Aorta (tissue), 5 donors: ENCODE data around the gene APP. TPM values are rescaled to one million over a fixed set of nuclear protein-coding genes. Genes with fewer than 3 reads are reported as not detected.
A peak's percentile ranks its signal among the peaks of the same experiment; 100 is the strongest.

Source experiments
- ATAC-seq: fragments of 200-7000 bp; cut with Tn5 transposase; one replicate; pipeline ENCODE4 v1.9.1; 2022; ENCODE audit warnings: moderate library complexity; ENCODE audit not compliant: low FRiP score
- DNase-seq, 2 donors: peaks; one replicate each; pipeline ENCODE4 v3.0.0-alpha.2; 2020
- H3K27ac ChIP-seq, 2 donors: one replicate each; pipeline ENCODE4 v1.5.1; 2013; ENCODE audit warnings: low read length in 2 of 2, mild to moderate bottlenecking in 2 of 2, moderate library complexity in 2 of 2, control low read depth in 1 of 2, inconsistent platforms in 1 of 2, low read depth in 1 of 2
- H3K27me3 ChIP-seq, 2 donors: one replicate each; pipeline ENCODE4 v1.6.1; 2013; ENCODE audit warnings: control low read depth in 1 of 2, low read length in 1 of 2, mild to moderate bottlenecking in 1 of 2, moderate library complexity in 1 of 2; ENCODE audit not compliant: insufficient read depth in 2 of 2, control insufficient read depth in 1 of 2
- H3K36me3 ChIP-seq, 2 donors: one replicate each; pipeline ENCODE4 v1.6.1; 2013; ENCODE audit warnings: control low read depth in 1 of 2, low read length in 1 of 2, mild to moderate bottlenecking in 1 of 2; ENCODE audit not compliant: insufficient read depth in 2 of 2, control insufficient read depth in 1 of 2
- H3K4me1 ChIP-seq, 2 donors: one replicate each; pipeline ENCODE4 v1.6.1; 2013; ENCODE audit warnings: low read length in 2 of 2, control low read depth in 1 of 2, mild to moderate bottlenecking in 1 of 2, moderate library complexity in 1 of 2; ENCODE audit not compliant: insufficient read depth in 2 of 2, control insufficient read depth in 1 of 2
- H3K4me3 ChIP-seq, 2 donors: one replicate each; pipeline ENCODE4 v1.5.1; 2013; ENCODE audit warnings: low read length in 2 of 2, control low read depth in 1 of 2, mild to moderate bottlenecking in 1 of 2
- H3K9me3 ChIP-seq: one replicate; pipeline ENCODE4 v1.6.1; 2013; ENCODE audit warnings: mild to moderate bottlenecking, low read length; ENCODE audit not compliant: control insufficient read depth
- WGBS, 2 donors: extraction: QIAGEN DNeasy Blood & Tissue Kit; methylation state at CpG; one replicate each; pipeline ENCODE4 v1.1.7; 2013; 5-methylcytosine and 5-hydroxymethylcytosine counted together
- intact Hi-C, 2 donors: fragments of 100-400 bp; cut with DNase I; formaldehyde crosslinking; loops; one replicate each; pipeline versions ENCODE4 v1.14.2 to v1.15.0; 2022
- polyA plus RNA-seq, 2 donors: library from polyadenylated mRNA; stranded (reverse); fragments of 200-250 nt; gene quantifications; one replicate each; pipeline ENCODE4 v1.2.3, GENCODE V29; 2013
- total RNA-seq, 2 donors: library from RNA; stranded (reverse); fragmentation: NEBNext Ultra II Directional; extraction: Animal tissue kit (Norgen Biotek cat#: 25700); gene quantifications; one replicate each; pipeline ENCODE4 v1.2.1, GENCODE V29; 2021
- donor health status: healthy with polysubstance abuse.
- donor health status: Bipolar disorder and iron deficiency.
- donor health status: DM: no; HTN: no; CAD: no.
- donor health status: DM: no; HTN: no; CAD: no.
- donor health status: DM: yes; HTN: yes; CAD: no.

APP gene
- total and polyA plus RNA-seq, 4 donors, result 149 to 581 (median 371) TPM

DNA sequence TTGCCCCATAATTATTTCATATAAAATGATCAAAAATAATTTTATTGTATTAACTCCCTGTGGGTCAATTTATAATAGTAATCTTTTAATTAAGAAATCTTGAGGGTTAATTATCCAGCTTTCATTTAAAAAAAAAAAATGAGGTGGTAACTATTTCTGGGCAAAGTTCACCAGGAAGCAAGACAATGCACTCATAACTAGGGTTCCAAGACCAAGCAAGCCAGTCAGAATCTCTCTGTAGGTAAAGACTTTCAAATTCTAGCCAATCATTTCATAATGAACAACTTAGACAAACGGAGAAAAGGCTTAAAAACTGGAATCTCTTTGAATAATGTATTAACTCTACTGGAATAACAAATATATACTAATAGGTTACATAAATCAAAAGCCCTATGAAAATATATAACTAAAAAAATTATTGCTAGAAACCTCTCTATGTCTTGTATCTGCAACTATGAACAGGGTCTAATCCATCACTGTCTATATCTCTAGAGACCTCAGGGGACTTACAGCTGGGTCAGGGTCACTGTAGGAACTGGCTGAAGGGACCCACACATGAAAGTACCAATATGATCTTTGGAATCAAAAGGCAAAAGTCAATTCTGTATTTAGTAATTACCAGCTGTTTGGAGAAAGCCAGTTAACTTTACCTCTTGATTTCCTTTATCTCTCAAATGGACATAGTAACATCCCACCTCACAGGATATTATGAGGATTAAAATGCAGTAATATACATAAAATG is 43.3 kb downstream of the APP start:
- no peaks in the 10 kb centered on the region for H3K36me3 ChIP-seq
- 69 to 83% methylated on average over 1 of the region's 1 CpG for WGBS, 2 donors
- ATAC-seq (no peak), DNase-seq (no peak)
- H3K9me3 ChIP-seq, result no peaks in the 10 kb centered on the region
- no peak overlapping the region for H3K4me3 ChIP-seq
- no peaks in the 10 kb centered on the region for H3K27me3 ChIP-seq
- intact Hi-C loops, result no loop called here
- H3K4me1 ChIP-seq, result peaks cover 4 to 7% of the 10 kb centered on the region in 2 donors
- no peak overlapping the region for H3K27ac ChIP-seq

DNA sequence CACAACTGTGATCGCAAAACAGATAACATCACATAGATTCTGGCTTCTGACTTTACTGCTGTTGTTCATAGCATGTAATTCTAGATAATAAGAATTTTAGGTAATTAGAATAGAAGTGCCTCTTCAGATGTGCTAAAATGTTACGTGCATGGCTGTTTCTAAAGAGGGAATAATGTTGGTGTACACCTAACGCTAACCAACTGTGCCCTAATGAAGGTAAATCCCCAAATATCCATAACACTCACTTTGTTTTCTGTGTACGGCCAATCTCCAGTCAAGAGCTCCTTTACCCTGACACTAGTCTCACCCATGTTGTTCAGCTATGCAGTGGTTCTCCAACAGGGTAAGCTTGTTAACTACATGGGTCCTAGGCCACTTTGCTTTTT is 44.4 kb downstream of the APP start:
- Histone ChIP-seq H3K27ac (no peak overlapping the region), H3K36me3 (no peaks in the 10 kb centered on the region), H3K4me1 (peaks cover 6 to 7% of the 10 kb centered on the region in 2 donors), H3K27me3 (no peaks in the 10 kb centered on the region), H3K4me3 (no peak overlapping the region), H3K9me3 (no peaks in the 10 kb centered on the region)
- 97% methylated on average over 4 of the region's 4 CpGs for WGBS, 2 donors
- intact Hi-C loops, result no loop called here
- DNase-seq (no peak), ATAC-seq (no peak)

GRCh38 chr21:26125433-26126167 is 45.0 kb downstream of the APP start:
- Histone ChIP-seq H3K36me3 (no peaks in the 10 kb centered on the region), H3K4me1 (peaks cover 6 to 7% of the 10 kb centered on the region in 2 donors), H3K27ac (no peak overlapping the region), H3K9me3 (no peaks in the 10 kb centered on the region), H3K4me3 (no peak overlapping the region), H3K27me3 (no peaks in the 10 kb centered on the region)
- WGBS, 2 donors, result 61 to 63% methylated on average over 8 of the region's 8 CpGs
- ATAC-seq (no peak), DNase-seq (no peak)
- intact Hi-C loops, result no loop called here

DNA sequence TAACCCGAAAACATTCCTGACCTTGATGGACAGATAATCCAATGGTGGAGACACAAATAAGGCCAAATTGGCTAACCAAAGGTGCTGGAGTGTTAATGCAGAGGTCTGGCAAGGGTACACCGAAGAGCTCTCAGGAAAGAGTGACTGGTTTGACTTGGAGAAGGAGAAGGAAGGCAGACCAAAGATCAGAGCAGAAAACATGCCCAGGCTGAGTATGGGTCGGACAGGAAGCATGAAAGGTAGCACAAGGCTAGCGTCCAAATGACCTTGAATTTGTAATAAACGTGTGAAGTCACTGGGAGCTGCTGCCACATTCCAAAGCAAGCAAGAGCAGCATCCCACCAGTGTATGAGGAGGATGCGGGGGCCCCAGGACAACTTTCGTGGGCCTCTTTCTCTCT is 45.7 kb downstream of the APP start:
- H3K4me1 ChIP-seq, result peaks cover 7% of the 10 kb centered on the region in 2 donors
- H3K27me3 ChIP-seq, result no peaks in the 10 kb centered on the region
- peak; percentile 41 for ATAC-seq
- peak overlapping the region in 1 of 2 donors; percentile 10 for H3K4me3 ChIP-seq
- WGBS, 2 donors, result 55 to 56% methylated on average over 7 of the region's 7 CpGs
- H3K36me3 ChIP-seq, result no peaks in the 10 kb centered on the region
- intact Hi-C loops, result no loop called here
- no peak for DNase-seq
- no peaks in the 10 kb centered on the region for H3K9me3 ChIP-seq
- H3K27ac ChIP-seq, result peak overlapping the region in 1 of 2 donors; percentile 63

DNA sequence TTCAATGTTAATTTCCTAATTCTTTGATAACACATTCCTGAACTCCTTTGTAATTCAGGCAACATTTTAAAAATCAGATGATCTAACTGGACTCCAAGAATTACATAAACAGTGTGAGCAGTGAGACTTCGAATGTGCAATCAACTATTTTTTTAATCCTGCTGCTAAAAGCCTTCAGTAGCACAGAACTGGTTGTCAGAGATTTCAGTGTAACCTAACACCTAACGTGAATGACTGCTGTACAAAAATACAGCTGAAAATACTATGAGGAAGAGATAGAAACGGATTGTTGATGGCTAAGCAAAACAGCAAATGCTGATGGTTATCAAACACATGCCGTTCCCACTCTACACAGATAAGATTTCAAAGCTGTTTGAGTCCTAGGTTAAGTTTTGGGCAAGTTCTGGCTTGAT is 46.1 kb downstream of the APP start:
- peak overlapping the region in 1 of 2 donors; percentile 10 for H3K4me3 ChIP-seq
- no peaks in the 10 kb centered on the region for H3K36me3 ChIP-seq
- peak; percentile 63 for ATAC-seq
- intact Hi-C loops, result no loop called here
- H3K4me1 ChIP-seq, result peaks cover 7 to 9% of the 10 kb centered on the region in 2 donors
- WGBS, 2 donors, result 5 to 7% methylated on average over 4 of the region's 4 CpGs
- H3K27me3 ChIP-seq, result no peaks in the 10 kb centered on the region
- H3K27ac ChIP-seq, result no peak overlapping the region
- no peak for DNase-seq
- H3K9me3 ChIP-seq, result no peaks in the 10 kb centered on the region

DNA sequence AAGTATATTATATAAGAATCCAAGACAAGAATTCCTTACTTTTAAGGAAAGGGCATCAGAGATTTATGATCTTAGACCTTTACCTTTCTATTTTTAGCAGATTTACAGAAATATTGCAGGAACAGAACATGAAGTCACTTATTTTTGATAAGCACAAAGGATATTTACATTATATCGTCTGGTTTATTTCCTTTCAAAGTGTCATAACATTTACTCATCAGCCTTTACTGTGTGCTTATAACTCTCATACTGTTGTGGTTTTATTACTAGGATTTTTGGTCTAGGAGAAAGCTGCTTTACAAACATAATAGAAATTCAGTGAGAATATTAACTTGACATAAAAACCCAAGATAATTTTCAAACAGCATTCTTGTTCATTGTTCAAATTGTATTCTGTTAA is 47.6 kb downstream of the APP start:
- Histone ChIP-seq H3K9me3 (no peaks in the 10 kb centered on the region), H3K27ac (no peak overlapping the region), H3K4me3 (no peak overlapping the region), H3K4me1 (peaks cover 8 to 9% of the 10 kb centered on the region in 2 donors), H3K27me3 (no peaks in the 10 kb centered on the region), H3K36me3 (no peaks in the 10 kb centered on the region)
- intact Hi-C loops, result no loop called here
- WGBS, 2 donors, result 3 to 5% methylated on average over 1 of the region's 1 CpG
- no peak for ATAC-seq
- no peak for DNase-seq

GRCh38 chr21:26120828-26121227 is 49.7 kb downstream of the APP start:
- intact Hi-C loops, result no loop called here
- 94 to 98% methylated on average over 4 of the region's 4 CpGs for WGBS, 2 donors
- H3K4me3 ChIP-seq, result no peak overlapping the region
- ATAC-seq (no peak), DNase-seq (no peak)
- no peaks in the 10 kb centered on the region for H3K9me3 ChIP-seq
- peaks cover 8 to 9% of the 10 kb centered on the region in 2 donors for H3K4me1 ChIP-seq
- H3K27me3 ChIP-seq, result no peaks in the 10 kb centered on the region
- no peaks in the 10 kb centered on the region for H3K36me3 ChIP-seq
- H3K27ac ChIP-seq, result no peak overlapping the region

- H3K4me1 ChIP-seq, result peaks cover 8 to 9% of the 10 kb centered on the region in 2 donors
Observed at GRCh38 chr21:26119906-26120305, 50.7 kb downstream of the APP start.

More at GRCh38 chr21:26119906-26120305, 50.7 kb downstream of the APP start:
- DNase-seq (no peak), ATAC-seq (no peak)
- Histone ChIP-seq H3K36me3 (no peaks in the 10 kb centered on the region), H3K27ac (peak overlapping the region in 1 of 2 donors; percentile 36), H3K9me3 (no peaks in the 10 kb centered on the region), H3K4me3 (no peak overlapping the region), H3K27me3 (no peaks in the 10 kb centered on the region)
- intact Hi-C loops, result no loop called here
- WGBS, 2 donors, result 79 to 82% methylated on average over 1 of the region's 1 CpG
